D721Med (cell line): Measurements from ENCODE around the gene CEMIP2.

Experiments
- DNase-seq: peaks from one replicate; pipeline ENCODE4 v3.0.0; 2011; ENCODE audit warnings: low spot score; ENCODE audit not compliant: insufficient read length
- FAIRE-seq: peaks from 2 replicates; lab custom pipeline; 2011; peaks lifted over from hg19 to GRCh38; lab: Jason Lieb, UNC
- TF ChIP-seq, protein P1 (sequence below): IDR thresholded peaks from 2 replicates; pipeline ENCODE4 v1.5.1; 2012; ENCODE audit warnings: mild to moderate bottlenecking, control low read depth; ENCODE audit not compliant: insufficient read depth; ENCODE audit errors: missing control alignments

Gene CEMIP2

DNA sequence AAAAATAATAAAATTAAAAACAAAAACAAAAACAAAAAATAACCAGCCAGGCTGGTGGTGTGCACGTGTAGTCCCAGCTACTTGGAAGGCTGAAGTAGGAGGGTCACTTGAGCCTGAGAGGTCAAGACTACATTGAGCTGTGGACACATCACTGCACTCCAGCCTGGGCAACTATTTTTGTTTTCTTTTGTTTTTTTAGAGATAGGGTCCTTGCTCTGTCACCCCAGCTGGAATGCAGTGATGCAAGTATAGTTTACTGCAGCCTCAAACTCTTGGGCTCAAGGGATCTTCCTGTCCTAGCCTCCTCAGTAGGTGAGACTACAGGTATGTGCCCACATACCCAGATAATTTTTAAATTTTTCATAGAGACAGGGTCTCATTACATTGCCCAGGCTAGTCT is 80.6 kb downstream of the CEMIP2 start:
- DNase-seq: no peak
- TF ChIP-seq, protein P1, sequence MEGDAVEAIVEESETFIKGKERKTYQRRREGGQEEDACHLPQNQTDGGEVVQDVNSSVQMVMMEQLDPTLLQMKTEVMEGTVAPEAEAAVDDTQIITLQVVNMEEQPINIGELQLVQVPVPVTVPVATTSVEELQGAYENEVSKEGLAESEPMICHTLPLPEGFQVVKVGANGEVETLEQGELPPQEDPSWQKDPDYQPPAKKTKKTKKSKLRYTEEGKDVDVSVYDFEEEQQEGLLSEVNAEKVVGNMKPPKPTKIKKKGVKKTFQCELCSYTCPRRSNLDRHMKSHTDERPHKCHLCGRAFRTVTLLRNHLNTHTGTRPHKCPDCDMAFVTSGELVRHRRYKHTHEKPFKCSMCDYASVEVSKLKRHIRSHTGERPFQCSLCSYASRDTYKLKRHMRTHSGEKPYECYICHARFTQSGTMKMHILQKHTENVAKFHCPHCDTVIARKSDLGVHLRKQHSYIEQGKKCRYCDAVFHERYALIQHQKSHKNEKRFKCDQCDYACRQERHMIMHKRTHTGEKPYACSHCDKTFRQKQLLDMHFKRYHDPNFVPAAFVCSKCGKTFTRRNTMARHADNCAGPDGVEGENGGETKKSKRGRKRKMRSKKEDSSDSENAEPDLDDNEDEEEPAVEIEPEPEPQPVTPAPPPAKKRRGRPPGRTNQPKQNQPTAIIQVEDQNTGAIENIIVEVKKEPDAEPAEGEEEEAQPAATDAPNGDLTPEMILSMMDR: no peak
- no peak for FAIRE-seq

DNA sequence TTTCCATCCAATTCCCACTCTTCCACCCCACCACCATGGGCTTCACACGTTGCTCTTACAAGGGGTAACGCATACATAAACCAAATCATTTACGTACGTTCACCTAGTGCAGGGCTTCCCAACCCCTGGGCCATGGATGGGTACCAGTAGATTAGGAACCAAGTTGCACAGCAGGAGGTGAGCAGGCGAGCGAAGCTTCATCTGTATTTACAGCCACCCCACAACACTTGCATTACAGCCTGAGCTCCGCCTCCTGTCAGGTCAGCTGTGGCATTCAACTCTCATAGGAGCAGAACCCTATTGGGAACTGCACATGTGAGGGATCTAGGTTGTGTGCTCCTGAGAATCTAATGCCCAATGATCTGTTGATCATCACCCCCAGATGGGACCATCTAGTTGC is 82.3 kb downstream of the CEMIP2 start:
- DNase-seq (no peak), FAIRE-seq (no peak)
- TF ChIP-seq, protein P1: no peak

DNA sequence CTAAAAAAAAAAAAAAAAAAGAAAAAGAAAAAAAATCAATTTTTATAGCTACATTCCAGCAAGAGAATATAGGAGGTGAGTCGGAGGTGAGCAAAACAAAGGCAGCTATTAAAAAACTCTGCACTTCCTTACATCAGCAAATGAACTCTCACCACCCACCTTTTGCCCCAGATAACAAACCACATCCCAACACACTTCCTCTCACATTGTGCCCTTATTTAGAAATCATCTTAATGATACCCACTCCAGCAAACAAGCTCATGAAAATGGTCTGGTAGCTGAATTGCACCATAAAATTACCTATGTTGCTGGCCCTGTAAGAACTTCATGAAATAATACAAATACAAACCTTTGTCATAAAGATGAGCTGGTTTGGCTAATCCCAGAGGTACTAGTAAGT is 82.9 kb downstream of the CEMIP2 start:
- no peak for FAIRE-seq
- no peak for DNase-seq
- TF ChIP-seq, protein P1: no peak

DNA sequence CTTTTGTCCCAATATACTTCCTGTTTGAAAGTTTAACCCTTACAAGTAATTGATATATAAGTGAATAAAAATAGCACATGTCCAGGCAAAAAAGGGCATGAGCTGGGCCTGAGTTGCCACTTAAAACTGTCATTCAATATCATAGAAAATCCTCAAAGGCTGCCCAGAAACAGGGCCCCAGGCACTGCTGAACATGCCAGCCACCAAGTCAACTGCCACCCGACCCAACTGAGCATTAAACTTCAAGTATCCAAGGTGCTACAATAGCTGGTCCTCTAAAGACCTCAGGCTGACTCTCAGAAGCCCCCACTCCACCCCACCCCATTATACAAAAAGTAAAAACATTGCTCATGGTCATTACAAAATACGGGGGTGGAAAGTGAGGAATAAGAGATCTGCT is 83.7 kb downstream of the CEMIP2 start:
- FAIRE-seq (no peak), DNase-seq (no peak)
- TF ChIP-seq, protein P1: no peak

DNA sequence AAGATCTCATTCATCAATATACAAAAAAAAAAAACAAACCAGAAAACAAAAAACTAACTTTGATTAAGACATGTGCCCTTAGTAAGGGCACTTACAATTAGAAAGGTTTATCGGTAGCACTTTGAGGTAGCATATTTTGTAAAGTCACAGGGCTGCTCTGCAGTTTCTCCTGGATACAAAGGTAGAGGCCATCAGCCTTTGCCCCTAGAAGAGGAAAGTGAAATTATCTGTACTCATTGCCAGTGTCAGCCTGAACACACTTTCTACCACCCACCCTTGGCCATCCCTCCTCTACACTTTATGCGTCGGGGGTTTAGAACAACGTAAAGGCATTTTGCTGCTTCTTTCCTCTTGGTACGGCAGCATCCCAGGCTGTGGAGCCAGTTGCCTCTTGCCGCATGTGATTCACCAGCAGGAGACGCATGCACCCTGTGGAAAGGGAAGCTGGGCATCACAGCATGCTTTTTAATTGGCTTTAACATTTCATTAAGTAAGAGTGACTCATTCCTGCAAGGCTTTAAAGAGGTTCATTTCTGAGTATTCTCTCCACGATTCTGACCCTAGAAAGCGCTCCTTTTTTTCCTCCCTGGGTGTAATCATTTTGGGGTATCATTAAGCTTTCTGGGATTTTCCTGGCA is 84.6 kb downstream of the CEMIP2 start:
- TF ChIP-seq, protein P1: peak; percentile 9
- no peak for FAIRE-seq
- DNase-seq: no peak

DNA sequence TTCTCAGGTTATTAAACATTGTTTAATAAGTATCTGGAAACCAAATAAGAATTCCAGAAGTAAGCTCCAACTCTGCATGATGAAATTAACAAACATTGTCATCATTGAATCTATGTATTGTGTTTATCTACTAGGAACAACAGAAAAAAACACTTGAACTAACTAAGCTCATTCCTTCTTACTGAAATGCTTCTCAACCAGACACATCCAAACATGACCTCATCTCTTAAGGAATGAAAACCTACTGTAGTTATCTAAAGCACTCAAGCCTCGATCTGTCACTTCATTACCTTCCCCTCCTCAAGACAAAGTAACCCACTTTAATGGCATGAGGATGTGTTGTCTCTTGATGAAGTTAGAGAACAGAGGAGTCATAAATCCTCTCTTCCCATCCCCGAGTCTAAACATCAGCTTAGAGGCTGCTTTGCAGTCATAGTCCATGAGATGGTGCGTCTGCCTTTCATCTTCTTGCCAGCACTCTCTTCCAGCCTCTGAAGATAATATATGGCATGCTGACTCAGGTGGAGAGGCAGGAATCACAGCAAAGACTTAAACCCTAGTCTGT is 86.5 kb downstream of the CEMIP2 start:
- FAIRE-seq: no peak
- DNase-seq: no peak
- TF ChIP-seq, protein P1: no peak

DNA sequence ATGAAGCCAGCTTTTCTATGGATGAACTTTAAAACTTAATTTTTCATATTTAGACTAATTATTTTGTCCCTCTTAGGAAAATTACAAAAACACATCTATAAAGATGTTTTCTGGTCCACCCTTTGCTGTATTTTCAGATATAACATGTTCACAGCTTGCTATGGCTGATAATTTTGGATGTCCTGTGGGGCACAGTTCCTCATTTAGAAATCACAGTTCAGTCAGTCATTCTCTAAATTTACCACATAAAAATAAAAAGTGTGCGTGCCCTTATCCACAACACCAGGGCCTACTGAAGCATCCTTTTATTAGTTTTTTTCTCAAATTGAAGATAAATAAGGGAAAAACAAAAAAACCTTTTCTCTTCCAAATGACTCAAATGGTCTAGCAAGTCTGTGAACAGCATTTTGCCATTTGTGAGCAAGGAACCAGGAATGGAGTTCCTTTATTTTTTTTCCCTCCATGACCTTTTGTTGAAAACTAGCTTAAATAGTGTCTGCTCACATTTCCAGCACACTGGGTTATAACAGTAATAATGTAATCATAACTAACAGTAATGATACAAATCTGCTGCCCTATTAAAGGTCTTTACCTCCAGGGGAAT is 87.1 kb downstream of the CEMIP2 start:
- DNase-seq: no peak
- no peak for FAIRE-seq
- TF ChIP-seq, protein P1: no peak
